ENCODE data around the gene CCDC90B. TPM values are rescaled to one million over a fixed set of nuclear protein-coding genes. Genes with fewer than 3 reads are reported as not detected.
"Not testable (repeated sequence)": the region's sequence is repeated elsewhere in the genome, so short reads cannot be mapped to it uniquely, and the experiment has no call there.

CCDC90B gene
- total RNA-seq, 2 donors from 2014 or later: 64.2 to 105 TPM

- H3K27ac ChIP-seq (ENCODE audit: low read depth, low read length): no peak overlapping the region
- TF ChIP-seq CTCF (conservative IDR thresholded peaks at IDR 0.05): no peak
- Mint-ChIP-seq H3K4me3 (no peak overlapping the region), H3K27me3 (ENCODE audit: insufficient read depth) (peaks cover 2% of the 10 kb centered on the region), H3K9me3 (peaks cover 24% of the 10 kb centered on the region), H3K36me3 (ENCODE audit: low read depth) (peaks cover 2% of the 10 kb centered on the region), H3K4me1 (peaks cover 16% of the 10 kb centered on the region), H3K27ac (no peak overlapping the region)
- H3K36me3 ChIP-seq (ENCODE audit: control insufficient read depth, insufficient read depth, low read length): no peaks in the 10 kb centered on the region
- H3K9me3 ChIP-seq (ENCODE audit: control insufficient read depth, low read length): peaks cover 27% of the 10 kb centered on the region
- no peak overlapping the region for H3K4me3 ChIP-seq (ENCODE audit: low read length)
- H3K9ac ChIP-seq (ENCODE audit: extremely low read depth, low read length, poor library complexity, severe bottlenecking): no peak overlapping the region
- peaks cover 4% of the 10 kb centered on the region for H3K4me1 ChIP-seq (ENCODE audit: control insufficient read depth, insufficient read depth, low read length)
- DNase-seq: no peak
- no peaks in the 10 kb centered on the region for H3K27me3 ChIP-seq (ENCODE audit: control insufficient read depth, insufficient read depth, low read length, poor library complexity, severe bottlenecking)
These were observed 26.3 kb upstream of the CCDC90B start for GRCh38 chr11:83312430-83312829.

- no peak overlapping the region for H3K27ac Mint-ChIP-seq
- H3K36me3 Mint-ChIP-seq (ENCODE audit: low read depth): peaks cover 2% of the 10 kb centered on the region
- Histone ChIP-seq H3K9ac (ENCODE audit: extremely low read depth, low read length, poor library complexity, severe bottlenecking) (no peak overlapping the region), H3K4me1 (ENCODE audit: control insufficient read depth, insufficient read depth, low read length) (peaks cover 4% of the 10 kb centered on the region), H3K27me3 (ENCODE audit: control insufficient read depth, insufficient read depth, low read length, poor library complexity, severe bottlenecking) (no peaks in the 10 kb centered on the region), H3K9me3 (ENCODE audit: control insufficient read depth, low read length) (peaks cover 27% of the 10 kb centered on the region), H3K27ac (ENCODE audit: low read depth, low read length) (no peak overlapping the region), H3K36me3 (ENCODE audit: control insufficient read depth, insufficient read depth, low read length) (no peaks in the 10 kb centered on the region), H3K4me3 (ENCODE audit: low read length) (no peak overlapping the region)
- H3K9me3 Mint-ChIP-seq: peaks cover 20% of the 10 kb centered on the region
- no peak for DNase-seq
- 92 to 94% methylated on average over 2 of the region's 2 CpGs for WGBS, 2 experiments (ENCODE audit: insufficient coverage in 1 of 2, insufficient read length in 1 of 2)
- H3K27me3 Mint-ChIP-seq (ENCODE audit: insufficient read depth): peaks cover 2% of the 10 kb centered on the region
- peaks cover 16% of the 10 kb centered on the region for H3K4me1 Mint-ChIP-seq
- peak; percentile 28 for TF ChIP-seq CTCF (conservative IDR thresholded peaks at IDR 0.05)
- no peak overlapping the region for H3K4me3 Mint-ChIP-seq
These were observed 25.5 kb upstream of the CCDC90B start for GRCh38 chr11:83311701-83312100.

GRCh38 chr11:83310718-83311117 is 24.6 kb upstream of the CCDC90B start:
- Mint-ChIP-seq H3K27ac (no peak overlapping the region), H3K4me1 (peaks cover 16% of the 10 kb centered on the region), H3K9me3 (peaks cover 20% of the 10 kb centered on the region), H3K36me3 (ENCODE audit: low read depth) (peaks cover 2% of the 10 kb centered on the region), H3K27me3 (ENCODE audit: insufficient read depth) (peaks cover 2% of the 10 kb centered on the region), H3K4me3 (no peak overlapping the region)
- Histone ChIP-seq H3K4me3 (ENCODE audit: low read length) (no peak overlapping the region), H3K9me3 (ENCODE audit: control insufficient read depth, low read length) (peaks cover 27% of the 10 kb centered on the region), H3K4me1 (ENCODE audit: control insufficient read depth, insufficient read depth, low read length) (peaks cover 4% of the 10 kb centered on the region), H3K9ac (ENCODE audit: extremely low read depth, low read length, poor library complexity, severe bottlenecking) (no peak overlapping the region), H3K36me3 (ENCODE audit: control insufficient read depth, insufficient read depth, low read length) (no peaks in the 10 kb centered on the region), H3K27me3 (ENCODE audit: control insufficient read depth, insufficient read depth, low read length, poor library complexity, severe bottlenecking) (no peaks in the 10 kb centered on the region), H3K27ac (ENCODE audit: low read depth, low read length) (no peak overlapping the region)
- no peak for DNase-seq
- no peak for TF ChIP-seq CTCF (conservative IDR thresholded peaks at IDR 0.05)

- not testable (repeated sequence) for H3K4me3 ChIP-seq (ENCODE audit: low read length); H3K27me3 ChIP-seq (ENCODE audit: control insufficient read depth, insufficient read depth, low read length, poor library complexity, severe bottlenecking); H3K9ac ChIP-seq (ENCODE audit: extremely low read depth, low read length, poor library complexity, severe bottlenecking); H3K4me3 Mint-ChIP-seq; H3K36me3 ChIP-seq (ENCODE audit: control insufficient read depth, insufficient read depth, low read length); H3K4me1 ChIP-seq (ENCODE audit: control insufficient read depth, insufficient read depth, low read length); DNase-seq; H3K27ac Mint-ChIP-seq; H3K27me3 Mint-ChIP-seq (ENCODE audit: insufficient read depth); H3K36me3 Mint-ChIP-seq (ENCODE audit: low read depth); H3K27ac ChIP-seq (ENCODE audit: low read depth, low read length)
- H3K9me3 ChIP-seq (ENCODE audit: control insufficient read depth, low read length): peaks cover 21% of the 10 kb centered on the region
- peaks cover 13% of the 10 kb centered on the region for H3K9me3 Mint-ChIP-seq
- 100% methylated on average over 1 of the region's 1 CpG; no CpG with 5 or more reads in 1 of the 2 experiments for WGBS, 2 experiments (ENCODE audit: insufficient coverage in 1 of 2, insufficient read length in 1 of 2)
- H3K4me1 Mint-ChIP-seq: peaks cover 16% of the 10 kb centered on the region
These were observed 22.4 kb upstream of the CCDC90B start for GRCh38 chr11:83308536-83308935.

All from endodermal cell (in vitro differentiated cells).